Nephron progenitor cell (in vitro differentiated cells): ENCODE results near the gene STK35.

Experiments used
- DNase-seq: peaks from one replicate; pipeline ENCODE4 v3.0.0; 2021
- H3K27ac Mint-ChIP-seq: 2 replicates; pipeline ENCODE4 v1.8.0; 2021; ENCODE audit warnings: mild to moderate bottlenecking, moderate library complexity, mixed read lengths
- H3K27me3 Mint-ChIP-seq: 2 replicates; pipeline ENCODE4 v1.8.0; 2021; ENCODE audit warnings: mild to moderate bottlenecking, low read depth, mixed read lengths; ENCODE audit not compliant: poor library complexity
- H3K36me3 Mint-ChIP-seq: 2 replicates; pipeline ENCODE4 v1.8.0; 2021; ENCODE audit warnings: low read depth, mixed read lengths
- H3K4me1 Mint-ChIP-seq: 2 replicates; pipeline ENCODE4 v1.8.0; 2021; ENCODE audit warnings: mixed read lengths
- H3K4me3 Mint-ChIP-seq: 2 replicates; pipeline ENCODE4 v1.8.0; 2021; ENCODE audit warnings: mild to moderate bottlenecking, moderate library complexity, mixed read lengths
- H3K9me3 Mint-ChIP-seq: 2 replicates; pipeline ENCODE4 v1.8.0; 2021; ENCODE audit warnings: mild to moderate bottlenecking, moderate library complexity, mixed read lengths
- TF ChIP-seq, protein P1 (sequence below): fragments of 200-600 bp; sonication (generic); IDR thresholded peaks from 2 replicates; pipeline ENCODE4 v1.5.0; 2021; ENCODE audit warnings: antibody characterized with exemption

The STK35 gene

DNA sequence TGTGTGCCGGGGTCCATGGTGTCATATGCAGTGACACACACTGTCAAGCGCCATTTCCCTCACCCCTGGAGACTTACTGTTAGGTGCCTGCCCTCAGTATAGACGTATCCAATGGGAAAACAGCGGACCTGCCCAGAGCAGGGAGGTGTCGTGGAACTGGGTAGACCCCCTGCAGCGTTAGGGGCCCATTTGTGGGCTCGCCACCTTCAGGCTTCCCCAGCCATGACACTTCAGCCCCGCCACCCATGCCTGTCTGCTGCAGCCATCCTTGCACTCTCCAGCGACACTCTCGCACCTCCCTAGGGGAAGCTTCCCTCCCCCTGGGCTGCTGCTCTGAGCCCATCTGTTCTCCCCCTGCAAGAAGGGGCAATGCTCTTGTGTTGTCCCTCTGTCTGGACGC, 43.2 kb downstream of the STK35 start:
- Mint-ChIP-seq H3K27me3 (peaks cover 3% of the 10 kb centered on the region), H3K9me3 (no peaks in the 10 kb centered on the region), H3K27ac (no peak overlapping the region), H3K4me3 (no peak overlapping the region), H3K36me3 (peaks cover 13% of the 10 kb centered on the region), H3K4me1 (peaks cover 23% of the 10 kb centered on the region)
- DNase-seq, result no peak
- TF ChIP-seq, protein P1, sequence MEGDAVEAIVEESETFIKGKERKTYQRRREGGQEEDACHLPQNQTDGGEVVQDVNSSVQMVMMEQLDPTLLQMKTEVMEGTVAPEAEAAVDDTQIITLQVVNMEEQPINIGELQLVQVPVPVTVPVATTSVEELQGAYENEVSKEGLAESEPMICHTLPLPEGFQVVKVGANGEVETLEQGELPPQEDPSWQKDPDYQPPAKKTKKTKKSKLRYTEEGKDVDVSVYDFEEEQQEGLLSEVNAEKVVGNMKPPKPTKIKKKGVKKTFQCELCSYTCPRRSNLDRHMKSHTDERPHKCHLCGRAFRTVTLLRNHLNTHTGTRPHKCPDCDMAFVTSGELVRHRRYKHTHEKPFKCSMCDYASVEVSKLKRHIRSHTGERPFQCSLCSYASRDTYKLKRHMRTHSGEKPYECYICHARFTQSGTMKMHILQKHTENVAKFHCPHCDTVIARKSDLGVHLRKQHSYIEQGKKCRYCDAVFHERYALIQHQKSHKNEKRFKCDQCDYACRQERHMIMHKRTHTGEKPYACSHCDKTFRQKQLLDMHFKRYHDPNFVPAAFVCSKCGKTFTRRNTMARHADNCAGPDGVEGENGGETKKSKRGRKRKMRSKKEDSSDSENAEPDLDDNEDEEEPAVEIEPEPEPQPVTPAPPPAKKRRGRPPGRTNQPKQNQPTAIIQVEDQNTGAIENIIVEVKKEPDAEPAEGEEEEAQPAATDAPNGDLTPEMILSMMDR, result no peak

GRCh38 chr20:2145376-2145775, 43.7 kb downstream of the STK35 start:
- TF ChIP-seq, protein P1, result no peak
- Mint-ChIP-seq H3K27ac (no peak overlapping the region), H3K27me3 (peaks cover 5% of the 10 kb centered on the region)

DNA sequence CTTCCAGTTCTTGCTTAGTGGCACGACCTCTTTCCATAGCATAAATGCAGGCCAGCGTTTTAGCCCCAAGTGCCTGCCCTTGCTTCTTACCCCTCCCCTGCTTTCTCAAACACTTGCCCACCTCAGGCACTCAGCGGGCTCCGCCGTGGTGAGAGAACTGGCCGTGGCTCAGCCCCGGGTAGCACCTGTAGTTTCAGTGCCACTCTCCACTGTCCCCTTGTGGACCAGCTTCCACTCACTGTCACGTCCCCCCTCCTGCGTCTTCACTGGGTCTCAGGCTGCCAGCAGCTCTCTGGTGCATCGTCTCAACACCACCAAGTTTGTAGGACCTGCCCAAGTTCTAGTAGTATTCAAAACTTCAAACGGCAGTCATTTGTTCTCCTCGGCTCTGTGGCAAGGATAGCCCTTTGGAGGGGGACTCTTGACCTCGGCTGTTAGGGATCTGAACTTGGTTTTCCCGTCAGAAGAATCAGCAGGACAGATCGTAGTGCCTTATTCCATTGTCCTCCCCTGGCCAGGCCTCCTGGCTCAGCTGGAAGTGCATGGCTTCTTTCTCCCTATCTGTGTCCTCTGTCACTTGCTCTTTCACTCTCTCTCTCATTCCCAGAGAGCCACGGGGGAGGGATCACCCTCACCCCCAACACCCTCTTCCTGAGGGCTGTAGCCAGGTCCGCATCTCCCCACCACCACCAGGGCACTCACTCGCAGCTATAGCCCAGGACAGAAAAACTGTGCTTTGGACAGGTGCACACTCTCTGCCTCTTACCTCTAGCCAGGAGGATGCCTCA, 44.6 kb downstream of the STK35 start:
- H3K36me3 Mint-ChIP-seq, result peaks cover 13% of the 10 kb centered on the region
- DNase-seq, result no peak
- peaks cover 6% of the 10 kb centered on the region for H3K27me3 Mint-ChIP-seq
- no peak overlapping the region for H3K27ac Mint-ChIP-seq
- TF ChIP-seq, protein P1, result no peak
- H3K4me3 Mint-ChIP-seq, result no peak overlapping the region
- H3K9me3 Mint-ChIP-seq, result no peaks in the 10 kb centered on the region
- H3K4me1 Mint-ChIP-seq, result peaks cover 24% of the 10 kb centered on the region

More at GRCh38 chr20:2145376-2145775, 43.7 kb downstream of the STK35 start:
- no peak overlapping the region for H3K4me3 Mint-ChIP-seq
- no peak for DNase-seq
- no peaks in the 10 kb centered on the region for H3K9me3 Mint-ChIP-seq
- H3K36me3 Mint-ChIP-seq, result peaks cover 13% of the 10 kb centered on the region
- H3K4me1 Mint-ChIP-seq, result peaks cover 21% of the 10 kb centered on the region

DNA sequence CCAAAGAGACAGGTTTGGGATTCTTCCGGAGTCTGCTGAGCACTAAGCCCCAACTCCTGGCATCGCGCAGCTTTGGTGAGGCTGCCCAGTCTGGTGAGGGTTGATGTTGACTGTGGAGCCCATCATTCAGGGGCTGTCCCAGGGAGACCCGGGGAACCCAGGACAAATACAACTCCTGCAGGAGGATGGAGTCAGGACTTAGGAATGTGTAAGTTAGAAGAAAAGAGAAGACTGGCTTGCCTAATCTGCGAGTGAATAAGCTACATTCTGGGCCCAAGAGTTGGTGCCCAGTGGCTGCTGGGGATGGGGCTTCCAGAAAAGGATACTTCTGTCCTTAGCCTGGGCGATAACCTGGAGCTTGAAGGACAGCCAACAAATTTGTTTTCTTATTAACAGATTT, 47.9 kb downstream of the STK35 start:
- H3K4me3 Mint-ChIP-seq, result no peak overlapping the region
- TF ChIP-seq, protein P1, result no peak
- no peaks in the 10 kb centered on the region for H3K9me3 Mint-ChIP-seq
- peaks cover 6% of the 10 kb centered on the region for H3K27me3 Mint-ChIP-seq
- no peak for DNase-seq
- H3K36me3 Mint-ChIP-seq, result peaks cover 6% of the 10 kb centered on the region
- H3K27ac Mint-ChIP-seq, result no peak overlapping the region
- peaks cover 18% of the 10 kb centered on the region for H3K4me1 Mint-ChIP-seq

- peaks cover 6% of the 10 kb centered on the region for H3K27me3 Mint-ChIP-seq
- DNase-seq, result no peak
- TF ChIP-seq, protein P1, result no peak
- H3K36me3 Mint-ChIP-seq, result peaks cover 6% of the 10 kb centered on the region
- H3K27ac Mint-ChIP-seq, result no peak overlapping the region
- peaks cover 17% of the 10 kb centered on the region for H3K4me1 Mint-ChIP-seq
- no peak overlapping the region for H3K4me3 Mint-ChIP-seq
- H3K9me3 Mint-ChIP-seq, result no peaks in the 10 kb centered on the region
These were observed 49.0 kb downstream of the STK35 start for GRCh38 chr20:2150660-2151059.

- TF ChIP-seq, protein P1, result no peak
- DNase-seq, result no peak
- Mint-ChIP-seq H3K9me3 (no peaks in the 10 kb centered on the region), H3K4me3 (no peak overlapping the region), H3K27me3 (peaks cover 6% of the 10 kb centered on the region), H3K27ac (no peak overlapping the region), H3K36me3 (peaks cover 6% of the 10 kb centered on the region), H3K4me1 (peaks cover 10% of the 10 kb centered on the region)
These were observed 50.2 kb downstream of the STK35 start for GRCh38 chr20:2151858-2152281.
